PFSK-1 (cell line): Measurements from ENCODE around the gene NPPC.

Source experiments
- FOXP2 ChIP-seq: optimal IDR thresholded peaks from 2 replicates; pipeline ENCODE3; 2011; ENCODE audit warnings: borderline replicate concordance, control low read depth, inconsistent platforms; ENCODE audit not compliant: insufficient read depth; ENCODE audit errors: extremely low read length, extremely low read depth
- POLR2AphosphoS5 ChIP-seq: IDR thresholded peaks from 2 replicates; pipeline ENCODE4 v1.6.1; 2012; ENCODE audit warnings: low read depth, mild to moderate bottlenecking, control low read depth, low read length, moderate library complexity
- SIN3A ChIP-seq: IDR thresholded peaks from 2 replicates; pipeline ENCODE4 v1.6.1; 2012; ENCODE audit warnings: mild to moderate bottlenecking, low read length, moderate library complexity, borderline replicate concordance; ENCODE audit not compliant: insufficient read depth
- TAF1 ChIP-seq: IDR thresholded peaks from 2 replicates; pipeline ENCODE4 v1.6.1; 2012; ENCODE audit warnings: low read length, control low read depth, borderline replicate concordance; ENCODE audit not compliant: insufficient read depth
- TF ChIP-seq, protein P1 (sequence below), 2 experiments: IDR thresholded peaks; 2 replicates each; pipeline versions ENCODE4 v1.6.1 to v1.8.0; 2011 to 2012; ENCODE audit warnings: low read depth in 2 of 2, low read length in 2 of 2, control low read depth in 1 of 2, inconsistent platforms in 1 of 2, mild to moderate bottlenecking in 1 of 2, moderate library complexity in 1 of 2; ENCODE audit not compliant: insufficient read depth in 1 of 2

GRCh38 chr2:231932711-231932970 lies 6.4 kb upstream of the NPPC start:
- no peak for TF ChIP-seq TAF1
- TF ChIP-seq, protein P1, sequence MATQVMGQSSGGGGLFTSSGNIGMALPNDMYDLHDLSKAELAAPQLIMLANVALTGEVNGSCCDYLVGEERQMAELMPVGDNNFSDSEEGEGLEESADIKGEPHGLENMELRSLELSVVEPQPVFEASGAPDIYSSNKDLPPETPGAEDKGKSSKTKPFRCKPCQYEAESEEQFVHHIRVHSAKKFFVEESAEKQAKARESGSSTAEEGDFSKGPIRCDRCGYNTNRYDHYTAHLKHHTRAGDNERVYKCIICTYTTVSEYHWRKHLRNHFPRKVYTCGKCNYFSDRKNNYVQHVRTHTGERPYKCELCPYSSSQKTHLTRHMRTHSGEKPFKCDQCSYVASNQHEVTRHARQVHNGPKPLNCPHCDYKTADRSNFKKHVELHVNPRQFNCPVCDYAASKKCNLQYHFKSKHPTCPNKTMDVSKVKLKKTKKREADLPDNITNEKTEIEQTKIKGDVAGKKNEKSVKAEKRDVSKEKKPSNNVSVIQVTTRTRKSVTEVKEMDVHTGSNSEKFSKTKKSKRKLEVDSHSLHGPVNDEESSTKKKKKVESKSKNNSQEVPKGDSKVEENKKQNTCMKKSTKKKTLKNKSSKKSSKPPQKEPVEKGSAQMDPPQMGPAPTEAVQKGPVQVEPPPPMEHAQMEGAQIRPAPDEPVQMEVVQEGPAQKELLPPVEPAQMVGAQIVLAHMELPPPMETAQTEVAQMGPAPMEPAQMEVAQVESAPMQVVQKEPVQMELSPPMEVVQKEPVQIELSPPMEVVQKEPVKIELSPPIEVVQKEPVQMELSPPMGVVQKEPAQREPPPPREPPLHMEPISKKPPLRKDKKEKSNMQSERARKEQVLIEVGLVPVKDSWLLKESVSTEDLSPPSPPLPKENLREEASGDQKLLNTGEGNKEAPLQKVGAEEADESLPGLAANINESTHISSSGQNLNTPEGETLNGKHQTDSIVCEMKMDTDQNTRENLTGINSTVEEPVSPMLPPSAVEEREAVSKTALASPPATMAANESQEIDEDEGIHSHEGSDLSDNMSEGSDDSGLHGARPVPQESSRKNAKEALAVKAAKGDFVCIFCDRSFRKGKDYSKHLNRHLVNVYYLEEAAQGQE (IDR thresholded peaks at IDR 0.05; ENCODE audit: insufficient read depth in 1 of 2, low read depth in 2 of 2, low read length in 2 of 2) = no peak
- TF ChIP-seq POLR2AphosphoS5 = no peak
- TF ChIP-seq FOXP2 = no peak
- TF ChIP-seq SIN3A = no peak
